Ishikawa (cell line): ENCODE measurements around the gene CLN6.

Experiments
- CEBPB ChIP-seq: IDR thresholded peaks from 2 replicates; pipeline ENCODE4 v1.6.1; 2012
- CREB1 ChIP-seq: IDR thresholded peaks from 2 replicates; pipeline ENCODE4 v1.6.1; 2012; ENCODE audit warnings: low read depth
- EGR1 ChIP-seq: IDR thresholded peaks from 2 replicates; pipeline ENCODE4 v1.6.1; 2012
- EP300 ChIP-seq: IDR thresholded peaks from 2 replicates; pipeline ENCODE4 v1.6.1; 2012; ENCODE audit warnings: borderline replicate concordance
- FOXM1 ChIP-seq: IDR thresholded peaks from 2 replicates; pipeline ENCODE4 v1.6.1; 2012; ENCODE audit warnings: low read depth, borderline replicate concordance
- NFIC ChIP-seq: IDR thresholded peaks from 2 replicates; pipeline ENCODE4 v1.6.1; 2012
- RAD21 ChIP-seq: IDR thresholded peaks from 2 replicates; pipeline ENCODE4 v1.6.1; 2012; ENCODE audit warnings: low read depth
- TAF1 ChIP-seq: IDR thresholded peaks from 2 replicates; pipeline ENCODE4 v1.6.1; 2012; ENCODE audit warnings: low read depth, mild to moderate bottlenecking
- TCF12 ChIP-seq: IDR thresholded peaks from 2 replicates; pipeline ENCODE4 v1.6.1; 2012; ENCODE audit warnings: low read depth
- TEAD4 ChIP-seq: IDR thresholded peaks from 2 replicates; pipeline ENCODE4 v1.6.1; 2012
- YY1 ChIP-seq: IDR thresholded peaks from 2 replicates; pipeline ENCODE4 v1.6.1; 2012; ENCODE audit warnings: low read depth
- ZBTB7A ChIP-seq: IDR thresholded peaks from 2 replicates; pipeline ENCODE4 v1.6.1; 2012; ENCODE audit warnings: low read depth
- TF ChIP-seq, protein P1 (sequence below): IDR thresholded peaks from 2 replicates; pipeline ENCODE4 v1.6.1; 2012
- TF ChIP-seq, protein P2 (sequence below): IDR thresholded peaks from 2 replicates; pipeline ENCODE4 v1.6.1; 2012
- TF ChIP-seq, protein P3 (sequence below): IDR thresholded peaks from 2 replicates; pipeline ENCODE4 v1.6.1; 2012; ENCODE audit warnings: low read depth, mild to moderate bottlenecking

CLN6 gene

DNA sequence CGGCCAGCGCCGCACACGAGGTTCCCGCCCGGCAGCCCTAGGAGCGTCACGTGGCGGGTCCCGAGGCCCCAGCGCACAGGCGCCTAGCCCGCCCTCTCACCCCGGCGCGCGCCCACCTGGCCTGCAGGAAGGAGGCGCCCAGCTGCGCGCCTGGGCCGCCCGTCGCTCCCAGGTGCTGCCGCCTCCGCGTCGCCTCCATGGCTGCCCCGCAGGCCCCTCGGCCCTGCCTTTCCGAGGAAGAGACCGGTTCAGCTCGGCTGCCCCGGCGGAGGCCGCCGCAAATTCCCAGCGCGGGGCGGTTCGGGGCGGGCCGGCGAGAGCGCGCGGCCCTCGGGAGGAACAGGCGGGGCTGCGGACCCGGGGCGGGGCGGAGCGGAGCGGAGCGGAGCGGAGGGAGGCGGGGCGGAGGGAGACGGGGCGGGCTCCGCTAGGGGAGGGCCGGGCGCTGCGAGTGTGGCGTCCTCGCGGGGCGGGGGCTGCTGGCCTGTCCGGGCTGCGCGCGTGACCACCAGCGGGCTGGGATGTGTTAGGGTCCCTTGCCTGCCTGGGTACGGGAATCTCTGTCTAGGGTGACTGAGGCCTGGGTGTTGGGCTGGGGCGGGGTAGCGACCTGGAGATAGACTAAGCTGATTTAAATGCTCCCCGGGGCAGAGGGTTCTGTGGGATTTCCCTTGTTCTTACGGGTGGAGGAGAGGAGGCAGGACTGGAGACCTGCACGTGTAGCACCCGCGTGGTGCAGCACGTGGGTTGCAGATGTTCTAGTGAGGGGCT, at the start of gene CLN6:
CLN6 (minus strand) TSS at position 343 of the 771 bp plus-strand sequence; CDS start at position 199, 144 bp downstream.
- no peak; the same call in 1 of the 2 replicates for TF ChIP-seq YY1
- peak; percentile 57 for TF ChIP-seq EGR1
- TF ChIP-seq TAF1, result peak; percentile 53; the same call in 1 of the 2 replicates
- no peak for TF ChIP-seq FOXM1
- TF ChIP-seq ZBTB7A, result peak; percentile 29; the same call in 1 of the 2 replicates
- TF ChIP-seq, protein P1, sequence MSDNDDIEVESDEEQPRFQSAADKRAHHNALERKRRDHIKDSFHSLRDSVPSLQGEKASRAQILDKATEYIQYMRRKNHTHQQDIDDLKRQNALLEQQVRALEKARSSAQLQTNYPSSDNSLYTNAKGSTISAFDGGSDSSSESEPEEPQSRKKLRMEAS, result peak; percentile 97
- TF ChIP-seq EP300, result no peak
- TF ChIP-seq TCF12, result no peak
- no peak for TF ChIP-seq NFIC
- no peak for TF ChIP-seq CREB1
- TF ChIP-seq, protein P2, sequence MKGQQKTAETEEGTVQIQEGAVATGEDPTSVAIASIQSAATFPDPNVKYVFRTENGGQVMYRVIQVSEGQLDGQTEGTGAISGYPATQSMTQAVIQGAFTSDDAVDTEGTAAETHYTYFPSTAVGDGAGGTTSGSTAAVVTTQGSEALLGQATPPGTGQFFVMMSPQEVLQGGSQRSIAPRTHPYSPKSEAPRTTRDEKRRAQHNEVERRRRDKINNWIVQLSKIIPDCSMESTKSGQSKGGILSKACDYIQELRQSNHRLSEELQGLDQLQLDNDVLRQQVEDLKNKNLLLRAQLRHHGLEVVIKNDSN, result peak; percentile 95

DNA sequence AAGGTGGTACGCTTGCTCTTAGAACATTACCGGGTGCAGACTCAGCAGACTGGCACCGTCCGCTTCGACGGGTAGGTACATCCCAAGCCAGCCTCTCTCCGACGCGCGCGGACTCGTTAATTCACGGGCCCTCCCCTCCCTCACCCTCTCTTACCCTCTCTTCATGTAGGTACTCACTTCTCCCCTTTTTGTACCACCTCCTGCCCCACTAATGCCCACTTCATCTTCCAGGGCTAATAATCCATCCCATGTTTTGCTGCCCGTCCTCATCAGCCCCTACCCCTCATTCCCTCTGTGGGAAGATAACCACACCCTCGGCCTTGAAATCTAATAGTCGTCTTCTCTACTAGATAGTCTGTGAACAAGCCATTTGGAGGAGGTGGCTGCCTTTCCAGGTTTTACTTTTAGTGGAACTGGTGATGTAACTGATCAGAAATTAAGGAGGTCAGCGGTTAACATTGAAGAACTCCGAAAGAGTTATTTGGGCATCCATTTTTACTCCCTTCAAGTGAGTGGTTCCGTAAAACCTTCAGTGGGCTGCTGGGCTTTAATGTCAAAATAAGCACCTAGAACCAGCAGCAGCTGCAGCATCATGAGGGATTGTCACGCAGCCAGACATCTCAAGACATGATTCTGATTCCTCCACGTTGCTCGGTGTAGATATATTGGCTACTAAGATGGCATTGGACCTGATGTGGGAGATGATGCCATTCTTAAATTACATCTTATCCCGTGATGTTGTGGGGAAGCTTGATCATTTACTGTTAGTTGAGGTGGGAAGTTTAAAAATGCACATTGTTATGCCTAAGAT, 49.3 kb upstream of the CLN6 start:
- TF ChIP-seq EP300 (no peak), EGR1 (no peak), YY1 (no peak), TEAD4 (no peak), CREB1 (no peak), CEBPB (no peak), TAF1 (no peak), RAD21 (no peak), FOXM1 (no peak), ZBTB7A (no peak), NFIC (no peak)
- TF ChIP-seq, protein P2, result no peak
- TF ChIP-seq, protein P3, sequence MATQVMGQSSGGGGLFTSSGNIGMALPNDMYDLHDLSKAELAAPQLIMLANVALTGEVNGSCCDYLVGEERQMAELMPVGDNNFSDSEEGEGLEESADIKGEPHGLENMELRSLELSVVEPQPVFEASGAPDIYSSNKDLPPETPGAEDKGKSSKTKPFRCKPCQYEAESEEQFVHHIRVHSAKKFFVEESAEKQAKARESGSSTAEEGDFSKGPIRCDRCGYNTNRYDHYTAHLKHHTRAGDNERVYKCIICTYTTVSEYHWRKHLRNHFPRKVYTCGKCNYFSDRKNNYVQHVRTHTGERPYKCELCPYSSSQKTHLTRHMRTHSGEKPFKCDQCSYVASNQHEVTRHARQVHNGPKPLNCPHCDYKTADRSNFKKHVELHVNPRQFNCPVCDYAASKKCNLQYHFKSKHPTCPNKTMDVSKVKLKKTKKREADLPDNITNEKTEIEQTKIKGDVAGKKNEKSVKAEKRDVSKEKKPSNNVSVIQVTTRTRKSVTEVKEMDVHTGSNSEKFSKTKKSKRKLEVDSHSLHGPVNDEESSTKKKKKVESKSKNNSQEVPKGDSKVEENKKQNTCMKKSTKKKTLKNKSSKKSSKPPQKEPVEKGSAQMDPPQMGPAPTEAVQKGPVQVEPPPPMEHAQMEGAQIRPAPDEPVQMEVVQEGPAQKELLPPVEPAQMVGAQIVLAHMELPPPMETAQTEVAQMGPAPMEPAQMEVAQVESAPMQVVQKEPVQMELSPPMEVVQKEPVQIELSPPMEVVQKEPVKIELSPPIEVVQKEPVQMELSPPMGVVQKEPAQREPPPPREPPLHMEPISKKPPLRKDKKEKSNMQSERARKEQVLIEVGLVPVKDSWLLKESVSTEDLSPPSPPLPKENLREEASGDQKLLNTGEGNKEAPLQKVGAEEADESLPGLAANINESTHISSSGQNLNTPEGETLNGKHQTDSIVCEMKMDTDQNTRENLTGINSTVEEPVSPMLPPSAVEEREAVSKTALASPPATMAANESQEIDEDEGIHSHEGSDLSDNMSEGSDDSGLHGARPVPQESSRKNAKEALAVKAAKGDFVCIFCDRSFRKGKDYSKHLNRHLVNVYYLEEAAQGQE, result no peak

DNA sequence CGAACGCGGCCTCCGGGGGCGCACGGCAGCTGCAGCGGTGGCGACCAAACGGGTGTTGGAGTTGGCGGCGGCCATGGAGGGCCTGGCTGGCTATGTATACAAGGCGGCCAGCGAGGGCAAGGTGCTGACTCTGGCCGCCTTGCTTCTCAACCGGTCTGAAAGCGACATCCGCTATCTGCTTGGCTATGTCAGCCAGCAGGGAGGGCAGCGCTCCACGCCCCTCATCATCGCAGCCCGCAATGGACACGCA, 48.7 kb upstream of the CLN6 start:
- TF ChIP-seq RAD21 (0 out of 2 replicates have a peak, but pooled peaks have one; percentile 5), EGR1 (no peak)

DNA sequence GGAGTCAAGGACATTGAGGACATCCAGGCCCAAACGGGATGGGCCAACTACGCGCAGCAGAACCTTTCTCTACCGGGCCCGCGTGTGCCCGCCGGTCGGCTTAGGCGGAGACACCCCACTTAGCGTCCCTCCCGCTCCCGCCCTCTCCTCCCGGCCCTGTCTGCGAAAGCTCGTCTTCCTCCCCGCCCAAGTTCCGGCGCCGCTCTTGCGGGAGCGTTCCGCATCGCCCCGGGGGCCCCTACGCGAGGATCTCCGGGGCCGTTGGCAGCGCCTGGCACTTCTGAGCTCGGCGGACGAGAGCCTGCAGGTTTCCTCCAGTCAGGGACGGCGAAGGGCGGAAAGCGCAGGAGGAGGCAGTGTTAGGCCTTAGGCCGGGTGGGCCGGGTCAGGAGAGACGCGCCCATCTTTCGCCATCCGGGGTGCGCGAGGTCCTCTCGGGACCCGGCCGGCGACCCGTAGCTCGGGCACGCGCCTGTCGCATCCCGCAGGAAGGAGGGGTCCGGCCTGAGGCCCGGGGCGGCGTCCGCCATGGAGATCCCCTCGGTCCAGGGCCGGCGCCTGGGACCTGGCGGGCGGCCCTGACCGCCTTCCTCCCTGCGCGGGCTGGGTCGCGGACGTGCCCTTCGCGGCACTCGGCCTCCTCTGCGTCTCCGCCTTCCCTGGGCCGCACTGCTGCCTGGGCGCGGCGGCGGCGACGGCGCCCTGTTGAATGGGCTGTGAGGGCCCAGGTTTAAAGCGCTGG, 48.2 kb upstream of the CLN6 start, which contains the start of gene FEM1B:
FEM1B (plus strand) TSS at position 143 of the 742 bp plus-strand sequence. CDS start 673 bp downstream, outside the sequence.
- TF ChIP-seq YY1, result peak; percentile 62; the same call in 1 of the 2 replicates
- peak; percentile 48; the same call in 1 of the 2 replicates for TF ChIP-seq CEBPB
- no peak; the same call in 1 of the 2 replicates for TF ChIP-seq NFIC
- TF ChIP-seq, protein P2, result peak; percentile 46
- no peak for TF ChIP-seq CREB1
- TF ChIP-seq EP300, result peak; percentile 35; the same call in 1 of the 2 replicates
- no peak for TF ChIP-seq EGR1
- TF ChIP-seq TAF1, result peak; percentile 87
- TF ChIP-seq RAD21, result no peak
- no peak for TF ChIP-seq TEAD4
- TF ChIP-seq, protein P3, result peak; percentile 5; the same call in 1 of the 2 replicates
- peak; percentile 34; the same call in 1 of the 2 replicates for TF ChIP-seq ZBTB7A
- 0 out of 2 replicates have a peak, but pooled peaks have one; percentile 20 for TF ChIP-seq TCF12
- TF ChIP-seq, protein P1, result peak; percentile 58
